Gastrocnemius medialis (tissue), 4 donors: Measurements from ENCODE around the gene PLIN1. TPM values are rescaled to one million over a fixed set of nuclear protein-coding genes. Genes with fewer than 3 reads are reported as not detected.

Source experiments
- ATAC-seq, 2 donors: fragments of 150-250 bp; one replicate each; pipeline ENCODE4 v1.9.1; 2016
- DNase-seq, 2 donors: peaks; one replicate each; pipeline ENCODE4 v3.0.0-alpha.2; 2019
- H3K27ac ChIP-seq, 4 donors: fragments of 200-600 bp; sonication (generic); 1 replicate in 1 of 4; 2 replicates in 3 of 4; pipeline ENCODE4 v1.5.1; 2016 to 2018; ENCODE audit warnings: mild to moderate bottlenecking in 2 of 4, moderate library complexity in 1 of 4
- H3K27me3 ChIP-seq, 3 donors: fragments of 200-600 bp; sonication (generic) in 2 of 3; 1 replicate in 1 of 3; 2 replicates in 2 of 3; pipeline versions ENCODE4 v1.5.1 to v1.6.0; 2016 to 2019; ENCODE audit warnings: mild to moderate bottlenecking in 1 of 3, moderate library complexity in 1 of 3
- H3K36me3 ChIP-seq, 2 donors: fragments of 200-600 bp; sonication (generic) in 1 of 2; one replicate each; pipeline ENCODE4 v1.5.1; 2017 to 2018
- H3K4me1 ChIP-seq, 2 donors: fragments of 200-600 bp; sonication (generic) in 1 of 2; one replicate each; pipeline ENCODE4 v1.5.1; 2016 to 2017; ENCODE audit warnings: mild to moderate bottlenecking in 2 of 2
- H3K4me3 ChIP-seq, 4 donors: fragments of 200-600 bp; sonication (generic) in 3 of 4; 1 replicate in 1 of 4; 2 replicates in 3 of 4; pipeline ENCODE4 v1.5.1; 2016 to 2019; ENCODE audit warnings: mild to moderate bottlenecking in 2 of 4
- H3K9me3 ChIP-seq, 3 donors: fragments of 200-600 bp; sonication (generic) in 2 of 3; 1 replicate in 1 of 3; 2 replicates in 2 of 3; pipeline ENCODE4 v1.5.1; 2016 to 2019
- CTCF ChIP-seq, 5 experiments: fragments of 450-650 bp in 3 of 5; fragments of 200-600 bp in 2 of 5; sonication (generic) in 2 of 5; IDR thresholded peaks in 4 of 5; conservative IDR thresholded peaks in 1 of 5; 1 replicate in 4 of 5; 2 replicates in 1 of 5; pipeline ENCODE4 v1.5.1; 2016 to 2019; ENCODE audit warnings: antibody characterized with exemption in 5 of 5, mild to moderate bottlenecking in 3 of 5, moderate library complexity in 3 of 5
- POLR2A ChIP-seq, 2 donors: fragments of 450-650 bp; IDR thresholded peaks; one replicate each; pipeline ENCODE4 v1.6.1; 2017; ENCODE audit warnings: antibody characterized with exemption in 2 of 2, mild to moderate bottlenecking in 2 of 2, moderate library complexity in 2 of 2
- in situ Hi-C, 4 donors: fragments of 200-750 bp; cut with MboI; loops; one replicate each; pipeline versions ENCODE4 v1.15.0 to v1.8.0; 2017; ENCODE audit warnings: low sequenced_read_pairs in 4 of 4
- intact Hi-C: fragments of 100-400 bp; cut with DNase I; formaldehyde crosslinking; loops from one replicate; pipeline ENCODE4 v1.15.1; 2023; ENCODE audit warnings: low total_unique reads
- total RNA-seq, 4 donors: library from RNA; depleted of rRNA; stranded (reverse); fragments of >200 nt; gene quantifications; one replicate each; pipeline versions ENCODE4 v1.1.0 to v1.2.3, GENCODE V29; 2016

The PLIN1 gene
- total RNA-seq, 4 donors from 2014 or later, result 1.8 to 17.9 (median 6.3) TPM

GRCh38 chr15:89628301-89628700, 50.9 kb downstream of the PLIN1 start:
- H3K27ac ChIP-seq, result no peak overlapping the region
- in situ Hi-C loops, result no loop called here
- H3K36me3 ChIP-seq, result no peaks in the 10 kb centered on the region
- DNase-seq (no peak), ATAC-seq (no peak)
- no peaks in the 10 kb centered on the region for H3K4me1 ChIP-seq
- no peak overlapping the region for H3K4me3 ChIP-seq
- intact Hi-C loops, result no loop called here
- TF ChIP-seq POLR2A (IDR thresholded peaks at IDR 0.05) (no peak), CTCF (IDR thresholded peaks at IDR 0.05 in 4 of 5, conservative IDR thresholded peaks at IDR 0.05 in 1 of 5) (no peak)
- H3K27me3 ChIP-seq, result no peaks in the 10 kb centered on the region
- no peaks in the 10 kb centered on the region for H3K9me3 ChIP-seq

DNA sequence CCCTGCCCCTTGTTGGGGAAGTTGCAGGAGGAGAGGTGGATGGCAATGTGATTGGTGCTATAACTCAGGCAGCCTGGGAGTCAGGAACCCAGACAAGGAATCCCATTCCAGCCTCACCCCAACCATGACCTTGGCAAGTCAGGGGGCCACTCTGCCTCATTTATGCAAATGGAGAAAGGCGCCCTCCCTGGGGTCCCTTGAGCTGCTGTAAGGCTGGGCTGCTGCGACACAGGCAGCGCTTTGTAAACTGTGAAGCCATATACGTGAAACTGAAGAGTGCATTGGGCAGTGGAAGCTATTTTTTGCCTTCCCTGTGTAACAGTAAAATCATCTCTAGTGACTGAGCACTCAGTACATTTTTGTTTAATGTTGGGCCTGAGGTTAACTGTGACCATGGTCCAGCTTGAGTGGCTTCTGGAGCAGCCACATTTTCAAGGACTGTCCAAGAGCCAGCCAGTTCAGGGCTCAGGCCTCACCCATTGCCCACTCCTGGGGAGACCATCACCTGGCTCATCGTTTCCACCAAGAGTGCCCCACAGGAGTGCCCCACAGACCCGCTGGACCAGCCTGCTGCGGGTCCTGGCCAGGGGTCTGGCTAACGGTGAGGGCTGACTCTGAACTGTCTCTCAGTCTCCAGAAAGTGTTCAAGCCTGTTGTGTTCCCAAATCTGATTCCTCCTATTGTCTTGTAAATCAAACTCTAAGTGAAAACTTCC, 51.8 kb downstream of the PLIN1 start:
- ATAC-seq, result no peak
- intact Hi-C loops (no loop called here), in situ Hi-C loops (no loop called here)
- H3K36me3 ChIP-seq, result no peaks in the 10 kb centered on the region
- no peaks in the 10 kb centered on the region for H3K27me3 ChIP-seq
- no peak overlapping the region for H3K4me3 ChIP-seq
- no peaks in the 10 kb centered on the region for H3K4me1 ChIP-seq
- H3K27ac ChIP-seq, result no peak overlapping the region
- no peak for DNase-seq
- TF ChIP-seq CTCF (IDR thresholded peaks at IDR 0.05 in 4 of 5, conservative IDR thresholded peaks at IDR 0.05 in 1 of 5) (no peak), POLR2A (IDR thresholded peaks at IDR 0.05) (no peak)
- no peaks in the 10 kb centered on the region for H3K9me3 ChIP-seq

GRCh38 chr15:89625716-89626115, 53.5 kb downstream of the PLIN1 start:
- no peaks in the 10 kb centered on the region for H3K9me3 ChIP-seq
- ATAC-seq (no peak), DNase-seq (no peak)
- intact Hi-C loops, result no loop called here
- H3K4me3 ChIP-seq, result no peak overlapping the region
- H3K27ac ChIP-seq, result no peak overlapping the region
- in situ Hi-C loops, result no loop called here
- no peaks in the 10 kb centered on the region for H3K27me3 ChIP-seq
- no peaks in the 10 kb centered on the region for H3K36me3 ChIP-seq
- TF ChIP-seq POLR2A (IDR thresholded peaks at IDR 0.05) (no peak), CTCF (IDR thresholded peaks at IDR 0.05 in 4 of 5, conservative IDR thresholded peaks at IDR 0.05 in 1 of 5) (no peak)
- H3K4me1 ChIP-seq, result no peaks in the 10 kb centered on the region

GRCh38 chr15:89623165-89623564, 56.0 kb downstream of the PLIN1 start:
- in situ Hi-C loops, result no loop called here
- Histone ChIP-seq H3K9me3 (no peaks in the 10 kb centered on the region), H3K4me3 (no peak overlapping the region), H3K4me1 (no peaks in the 10 kb centered on the region), H3K27ac (no peak overlapping the region), H3K27me3 (no peaks in the 10 kb centered on the region), H3K36me3 (no peaks in the 10 kb centered on the region)
- ATAC-seq (no peak), DNase-seq (no peak)
- no peak for TF ChIP-seq CTCF (IDR thresholded peaks at IDR 0.05 in 4 of 5, conservative IDR thresholded peaks at IDR 0.05 in 1 of 5)
- TF ChIP-seq POLR2A (IDR thresholded peaks at IDR 0.05), result no peak
- intact Hi-C loops, result no loop called here

GRCh38 chr15:89621547-89621946, 57.6 kb downstream of the PLIN1 start:
- Histone ChIP-seq H3K4me3 (no peak overlapping the region), H3K36me3 (no peaks in the 10 kb centered on the region), H3K4me1 (no peaks in the 10 kb centered on the region), H3K27me3 (no peaks in the 10 kb centered on the region), H3K27ac (no peak overlapping the region), H3K9me3 (no peaks in the 10 kb centered on the region)
- intact Hi-C loops, result no loop called here
- in situ Hi-C loops, result no loop called here
- no peak for ATAC-seq
- DNase-seq, result no peak
- no peak for TF ChIP-seq CTCF (IDR thresholded peaks at IDR 0.05 in 4 of 5, conservative IDR thresholded peaks at IDR 0.05 in 1 of 5)
- no peak for TF ChIP-seq POLR2A (IDR thresholded peaks at IDR 0.05)
